ENCODE data around the gene HSPB6. TPM values are rescaled to one million over a fixed set of nuclear protein-coding genes. Genes with fewer than 3 reads are reported as not detected.

The HSPB6 gene
- total and polyA plus RNA-seq, 9 donors: 44.9 to 434 (median 232) TPM

- intact Hi-C loops (cut with DNase I): loop anchor here in 3 of 4 donors (5.0 to 10.0 kb wide), 2 partner anchors 96 to 171 kb away; partner anchors contain the start of genes TMEM147 (in 2 of the 3) and PRODH2 (in 1 of the 3)
- Histone ChIP-seq H3K36me3 (no peaks in the 10 kb centered on the region), H3K27me3 (no peaks in the 10 kb centered on the region), H3K4me3 (peak overlapping the region; percentile 84), H3K4me1 (ENCODE audit: insufficient read depth) (peaks cover 10% of the 10 kb centered on the region), H3K9me3 (no peaks in the 10 kb centered on the region), H3K27ac (peak overlapping the region; percentile 68 to 85)
- peak in 4 of 5 donors; percentile 49 to 73 (median 70) for DNase-seq
- TF ChIP-seq POLR2A (IDR thresholded peaks at IDR 0.05): no peak
- TF ChIP-seq EP300 (IDR thresholded peaks at IDR 0.05): no peak
- TF ChIP-seq CTCF (IDR thresholded peaks at IDR 0.05): no peak
- WGBS, 3 donors: 0 to 1% (median 1%) methylated on average over 27 to 42 of the region's 42 CpGs
These were observed 38.3 kb downstream of the HSPB6 start for GRCh38 chr19:35718345-35719041.

GRCh38 chr19:35717665-35718344 is 39.0 kb downstream of the HSPB6 start, which contains the start of gene KMT2B:
KMT2B (plus strand) TSS chr19:35718003; CDS start chr19:35718019, 16 bp downstream.
- WGBS, 3 donors: 1 to 2% (median 1%) methylated on average over 26 to 99 of the region's 109 CpGs
- H3K36me3 ChIP-seq: no peaks in the 10 kb centered on the region

GRCh38 chr19:35716801-35717664 is 39.8 kb downstream of the HSPB6 start:
- Histone ChIP-seq H3K36me3 (no peaks in the 10 kb centered on the region), H3K27me3 (no peaks in the 10 kb centered on the region), H3K4me1 (ENCODE audit: insufficient read depth) (peaks cover 10% of the 10 kb centered on the region), H3K27ac (peak overlapping the region; percentile 85 to 96), H3K4me3 (peak overlapping the region; percentile 84), H3K9me3 (no peaks in the 10 kb centered on the region)
- 0 to 1% (median 0%) methylated on average over 73 to 77 of the region's 77 CpGs for WGBS, 3 donors
- peak; percentile 77 to 93 (median 86) for TF ChIP-seq CTCF (IDR thresholded peaks at IDR 0.05)
- no peak for TF ChIP-seq POLR2A (IDR thresholded peaks at IDR 0.05)
- peak; percentile 79 to 95 (median 88) for DNase-seq
- intact Hi-C loops (cut with DNase I): loop anchor here (2.0 to 10.0 kb wide), 4 partner anchors 22 to 170 kb away; partner anchors contain the start of genes TMEM147 (in 2 of the 4), HSPB6 (in 1 of the 4) and PRODH2 (in 1 of the 4)

More at GRCh38 chr19:35717665-35718344, 39.0 kb downstream of the HSPB6 start, which contains the start of gene KMT2B:
- Histone ChIP-seq H3K27ac (peak within 1 kb of the TSS; percentile 85 to 96), H3K27me3 (no peaks in the 10 kb centered on the region), H3K4me3 (peak within 1 kb of the TSS; percentile 84), H3K4me1 (ENCODE audit: insufficient read depth) (peaks cover 10% of the 10 kb centered on the region), H3K9me3 (no peaks in the 10 kb centered on the region)
- peak in 4 of 5 donors; percentile 94 to 96 (median 96) for DNase-seq
- intact Hi-C loops (cut with DNase I): loop anchor here (2.0 to 10.0 kb wide), 4 partner anchors 23 to 171 kb away; partner anchors contain the start of genes TMEM147 (in 2 of the 4), HSPB6 (in 1 of the 4) and PRODH2 (in 1 of the 4)
- TF ChIP-seq POLR2A (IDR thresholded peaks at IDR 0.05): no peak

- intact Hi-C loops (cut with DNase I): loop anchor here (2.0 to 10.0 kb wide), 5 partner anchors 19 to 169 kb away; partner anchors contain the start of genes TMEM147 (in 2 of the 4), HSPB6 (in 1 of the 4) and PRODH2 (in 1 of the 4)
- WGBS, 3 donors: 2 to 3% (median 3%) methylated on average over 52 of the region's 52 CpGs
- DNase-seq: peak; percentile 67 to 82 (median 72)
- no peak for TF ChIP-seq POLR2A (IDR thresholded peaks at IDR 0.05)
- TF ChIP-seq EP300 (IDR thresholded peaks at IDR 0.05): no peak
- no peak for TF ChIP-seq CTCF (IDR thresholded peaks at IDR 0.05)
- peak overlapping the region; percentile 84 for H3K4me3 ChIP-seq
- peak overlapping the region; percentile 85 to 96 for H3K27ac ChIP-seq
- H3K36me3 ChIP-seq: no peaks in the 10 kb centered on the region
- no peaks in the 10 kb centered on the region for H3K27me3 ChIP-seq
- H3K9me3 ChIP-seq: no peaks in the 10 kb centered on the region
- peaks cover 10% of the 10 kb centered on the region for H3K4me1 ChIP-seq (ENCODE audit: insufficient read depth)
These were observed 40.6 kb downstream of the HSPB6 start for GRCh38 chr19:35715981-35716800.

Measured in ovary (tissue), 9 donors.